Stomach (tissue), 9 donors: ENCODE results near the gene TNS3. TPM values are rescaled to one million over a fixed set of nuclear protein-coding genes. Genes with fewer than 3 reads are reported as not detected.

Source experiments
- DNase-seq, 2 donors: peaks; one replicate each; pipeline versions ENCODE4 v3.0.0 to v3.0.0-alpha.2; 2013 to 2019
- H3K27ac ChIP-seq, 5 donors: fragments of 200-600 bp in 4 of 5; sonication (generic) in 4 of 5; one replicate each; pipeline ENCODE4 v1.5.1; 2013 to 2019; ENCODE audit warnings: mild to moderate bottlenecking in 1 of 5, moderate library complexity in 1 of 5
- H3K27me3 ChIP-seq, 3 donors: fragments of 200-600 bp; sonication (generic); one replicate each; pipeline ENCODE4 v1.5.1; 2017 to 2019; ENCODE audit warnings: mixed run types in 1 of 3
- H3K36me3 ChIP-seq, 4 donors: fragments of 200-600 bp; sonication (generic); 1 replicate in 3 of 4; 2 replicates in 1 of 4; pipeline ENCODE4 v1.5.1; 2016 to 2019
- H3K4me1 ChIP-seq, 4 donors: fragments of 200-600 bp; sonication (generic); one replicate each; pipeline ENCODE4 v1.5.1; 2016 to 2019
- H3K4me3 ChIP-seq, 4 donors: fragments of 200-600 bp; sonication (generic) in 3 of 4; one replicate each; pipeline ENCODE4 v1.5.1; 2016 to 2019; ENCODE audit warnings: mild to moderate bottlenecking in 1 of 4
- H3K9me3 ChIP-seq, 4 donors: fragments of 200-600 bp; sonication (generic); one replicate each; pipeline ENCODE4 v1.5.1; 2016 to 2019
- EP300 ChIP-seq: sonication (generic); formaldehyde crosslinking; IDR thresholded peaks from one replicate; pipeline ENCODE4 v1.6.1; 2017; ENCODE audit warnings: antibody characterized with exemption
- POLR2A ChIP-seq, 4 donors: fragments of 450-650 bp; IDR thresholded peaks; one replicate each; pipeline ENCODE4 v1.6.1; 2016; ENCODE audit warnings: antibody characterized with exemption in 4 of 4, control low read depth in 2 of 4, mild to moderate bottlenecking in 1 of 4, moderate library complexity in 1 of 4
- POLR2AphosphoS5 ChIP-seq, 3 donors: sonication (generic); formaldehyde crosslinking; IDR thresholded peaks; one replicate each; pipeline ENCODE4 v1.6.1; 2016; ENCODE audit warnings: antibody characterized with exemption in 3 of 3
- WGBS, 5 donors: extraction: QIAGEN DNeasy Blood & Tissue Kit in 3 of 5; methylation state at CpG; one replicate each; pipeline versions ENCODE4 v1.1.5 to v1.1.7; 2013 to 2018; 5-methylcytosine and 5-hydroxymethylcytosine counted together
- intact Hi-C: fragments of 100-400 bp; cut with DNase I; formaldehyde crosslinking; loops from one replicate; pipeline ENCODE4 v1.15.1; 2023; ENCODE audit warnings: low total_unique reads
- polyA plus RNA-seq, 3 donors: library from polyadenylated mRNA; stranded (reverse); fragments of 200-250 nt; gene quantifications; one replicate each; pipeline ENCODE4 v1.2.3, GENCODE V29; 2013
- total RNA-seq, 5 donors: library from RNA; depleted of rRNA; stranded (reverse); fragments of >200 nt; gene quantifications; one replicate each; pipeline versions ENCODE4 v1.1.0 to v1.2.3, GENCODE V29; 2014 to 2016
- TF ChIP-seq, protein P1 (sequence below), 7 experiments: fragments of 450-650 bp in 4 of 7; fragments of 200-600 bp in 3 of 7; sonication (generic) in 3 of 7; IDR thresholded peaks; one replicate each; pipeline ENCODE4 v1.5.1; 2016 to 2019; ENCODE audit warnings: antibody characterized with exemption in 7 of 7, control low read depth in 2 of 7, mild to moderate bottlenecking in 1 of 7
- donor health status: healthy with polysubstance abuse.
- donor health status: Bipolar disorder and iron deficiency.
- donor health status: healthy.

The TNS3 gene
- total and polyA plus RNA-seq, 8 donors = 10.0 to 105 (median 41.0) TPM

- intact Hi-C loops = no loop called here
- DNase-seq = no peak
- TF ChIP-seq POLR2A (IDR thresholded peaks at IDR 0.05) = no peak
- TF ChIP-seq EP300 = no peak
- TF ChIP-seq, protein P1, sequence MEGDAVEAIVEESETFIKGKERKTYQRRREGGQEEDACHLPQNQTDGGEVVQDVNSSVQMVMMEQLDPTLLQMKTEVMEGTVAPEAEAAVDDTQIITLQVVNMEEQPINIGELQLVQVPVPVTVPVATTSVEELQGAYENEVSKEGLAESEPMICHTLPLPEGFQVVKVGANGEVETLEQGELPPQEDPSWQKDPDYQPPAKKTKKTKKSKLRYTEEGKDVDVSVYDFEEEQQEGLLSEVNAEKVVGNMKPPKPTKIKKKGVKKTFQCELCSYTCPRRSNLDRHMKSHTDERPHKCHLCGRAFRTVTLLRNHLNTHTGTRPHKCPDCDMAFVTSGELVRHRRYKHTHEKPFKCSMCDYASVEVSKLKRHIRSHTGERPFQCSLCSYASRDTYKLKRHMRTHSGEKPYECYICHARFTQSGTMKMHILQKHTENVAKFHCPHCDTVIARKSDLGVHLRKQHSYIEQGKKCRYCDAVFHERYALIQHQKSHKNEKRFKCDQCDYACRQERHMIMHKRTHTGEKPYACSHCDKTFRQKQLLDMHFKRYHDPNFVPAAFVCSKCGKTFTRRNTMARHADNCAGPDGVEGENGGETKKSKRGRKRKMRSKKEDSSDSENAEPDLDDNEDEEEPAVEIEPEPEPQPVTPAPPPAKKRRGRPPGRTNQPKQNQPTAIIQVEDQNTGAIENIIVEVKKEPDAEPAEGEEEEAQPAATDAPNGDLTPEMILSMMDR (IDR thresholded peaks at IDR 0.05) = no peak
- no peak for TF ChIP-seq POLR2AphosphoS5 (IDR thresholded peaks at IDR 0.05)
Measured at GRCh38 chr7:47440320-47440719, 141.6 kb downstream of the TNS3 start.

DNA sequence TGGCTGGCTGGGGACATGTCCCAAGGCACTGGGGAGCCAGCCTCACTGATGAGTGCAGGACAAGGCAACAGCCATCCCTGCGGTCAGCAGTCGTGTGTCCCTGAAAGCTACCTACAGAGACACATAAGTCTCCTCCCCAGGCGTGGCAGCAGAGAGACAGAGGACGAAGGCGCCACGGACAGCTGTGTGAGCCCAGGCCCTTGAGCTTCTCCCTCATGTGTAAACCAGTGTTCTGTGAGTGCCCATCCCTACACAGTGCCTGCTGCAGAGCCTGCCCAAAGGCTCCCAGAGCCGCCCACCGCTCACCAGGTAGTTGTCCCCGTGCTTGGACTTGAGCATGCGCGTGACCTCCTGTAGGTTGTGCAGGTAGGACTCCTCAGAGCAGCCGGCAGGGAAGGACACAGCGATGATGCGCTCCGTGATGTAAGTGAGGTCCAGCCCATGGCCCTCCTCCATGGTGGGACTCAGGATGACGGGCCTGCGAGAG, 142.7 kb downstream of the TNS3 start:
- Histone ChIP-seq H3K36me3 (peaks cover 7 to 57% (median 44%) of the 10 kb centered on the region in 4 donors), H3K9me3 (no peaks in the 10 kb centered on the region), H3K4me1 (peaks cover 9 to 53% (median 22%) of the 10 kb centered on the region in 4 donors), H3K4me3 (no peak overlapping the region), H3K27me3 (no peaks in the 10 kb centered on the region), H3K27ac (peak overlapping the region in 2 of 5 donors; percentile 2 to 9)
- WGBS, 5 donors = 90 to 94% (median 93%) methylated on average over 12 to 17 of the region's 17 CpGs
- no peak for DNase-seq
- intact Hi-C loops = no loop called here
- TF ChIP-seq POLR2AphosphoS5 (IDR thresholded peaks at IDR 0.05) (no peak), EP300 (no peak), POLR2A (IDR thresholded peaks at IDR 0.05) (no peak)
- TF ChIP-seq, protein P1 (IDR thresholded peaks at IDR 0.05) = no peak

More at GRCh38 chr7:47440320-47440719, 141.6 kb downstream of the TNS3 start:
- H3K27ac ChIP-seq = peak overlapping the region in 1 of 5 donors; percentile 8
- peaks cover 7 to 46% (median 33%) of the 10 kb centered on the region in 4 donors for H3K36me3 ChIP-seq
- peaks cover 19 to 64% (median 32%) of the 10 kb centered on the region in 4 donors for H3K4me1 ChIP-seq
- 0 to 71% (median 40%) methylated on average over 1 of the region's 1 CpG for WGBS, 5 donors
- H3K9me3 ChIP-seq = no peaks in the 10 kb centered on the region
- no peaks in the 10 kb centered on the region for H3K27me3 ChIP-seq
- no peak overlapping the region for H3K4me3 ChIP-seq

- Histone ChIP-seq H3K27me3 (no peaks in the 10 kb centered on the region), H3K4me3 (no peak overlapping the region), H3K27ac (peak overlapping the region in 4 of 5 donors; percentile 2 to 9 (median 6)), H3K4me1 (peaks cover 7 to 48% (median 21%) of the 10 kb centered on the region in 4 donors), H3K9me3 (no peaks in the 10 kb centered on the region), H3K36me3 (peaks cover 10 to 64% (median 50%) of the 10 kb centered on the region in 4 donors)
- TF ChIP-seq, protein P1 (IDR thresholded peaks at IDR 0.05) = no peak
- peak in 2 of 3 donors; percentile 39 to 49 for TF ChIP-seq POLR2AphosphoS5 (IDR thresholded peaks at IDR 0.05)
- no peak for TF ChIP-seq POLR2A (IDR thresholded peaks at IDR 0.05)
- no peak for TF ChIP-seq EP300
- DNase-seq = peak in 1 of 2 donors; percentile 50
- intact Hi-C loops = no loop called here
- 38 to 77% (median 53%) methylated on average over 4 to 5 of the region's 5 CpGs for WGBS, 5 donors
Measured at GRCh38 chr7:47438411-47439029, 143.4 kb downstream of the TNS3 start.

GRCh38 chr7:47435889-47436312, 146.0 kb downstream of the TNS3 start:
- no peak overlapping the region for H3K27ac ChIP-seq

More at GRCh38 chr7:47435889-47436312, 146.0 kb downstream of the TNS3 start:
- DNase-seq = peak; percentile 70 to 82
- H3K4me1 ChIP-seq = peaks cover 0 to 33% (median 7%) of the 10 kb centered on the region in 4 donors
- intact Hi-C loops = no loop called here
- TF ChIP-seq POLR2A (IDR thresholded peaks at IDR 0.05) = no peak
- TF ChIP-seq, protein P1 (IDR thresholded peaks at IDR 0.05) = peak in 5 of 7 experiments; percentile 44 to 69 (median 65)
- no peak overlapping the region for H3K4me3 ChIP-seq
- H3K36me3 ChIP-seq = peaks cover 11 to 76% (median 59%) of the 10 kb centered on the region in 4 donors
- WGBS, 5 donors = 8 to 27% (median 10%) methylated on average over 5 of the region's 5 CpGs
- no peaks in the 10 kb centered on the region for H3K27me3 ChIP-seq
- H3K9me3 ChIP-seq = no peaks in the 10 kb centered on the region
